CD4-positive, alpha-beta memory T cell (primary cell): ENCODE results near the gene CTAG1B. TPM values are rescaled to one million over a fixed set of nuclear protein-coding genes. Genes with fewer than 3 reads are reported as not detected.

Experiments
- CTCF ChIA-PET: fragments of 350-600 bp; sonication (Branson Sonifier 250); formaldehyde crosslinking; loops from one replicate; lab custom pipeline; 2021; ENCODE audit warnings: inconsistent platforms; ENCODE audit not compliant: partially characterized antibody; lab: Charles Lee
- POLR2A ChIA-PET: fragments of 350-600 bp; sonication (Branson Sonifier 250); formaldehyde crosslinking; loops from one replicate; lab custom pipeline; 2021; ENCODE audit not compliant: partially characterized antibody; lab: Charles Lee
- DNase-seq, 5 donors: peaks; one replicate each; pipeline versions ENCODE4 v3.0.0 to v3.0.0-alpha.2; 2020 to 2022; ENCODE audit warnings: mixed read lengths in 1 of 5
- H3K27ac ChIP-seq: one replicate; pipeline ENCODE4 v1.7.0; 2013; ENCODE audit warnings: low read depth, low read length
- H3K27me3 ChIP-seq: 2 replicates; pipeline ENCODE4 v1.7.0; 2013; ENCODE audit warnings: mild to moderate bottlenecking, low read length, moderate library complexity; ENCODE audit not compliant: insufficient read depth
- H3K36me3 ChIP-seq: 2 replicates; pipeline ENCODE4 v1.7.0; 2013; ENCODE audit warnings: mild to moderate bottlenecking, low read length, moderate library complexity; ENCODE audit not compliant: insufficient read depth
- H3K4me1 ChIP-seq: 2 replicates; pipeline ENCODE4 v1.7.0; 2013; ENCODE audit warnings: mild to moderate bottlenecking, low read length, moderate library complexity; ENCODE audit not compliant: insufficient read depth
- H3K4me3 ChIP-seq, 2 donors: one replicate each; pipeline ENCODE4 v1.7.0; 2013; ENCODE audit warnings: low read length in 2 of 2, mild to moderate bottlenecking in 1 of 2
- H3K9me3 ChIP-seq, 2 donors: one replicate each; pipeline ENCODE4 v1.7.0; 2013; ENCODE audit warnings: low read length in 2 of 2, control low read depth in 1 of 2; ENCODE audit not compliant: control insufficient read depth in 1 of 2
- H3K27ac Mint-ChIP-seq, 7 donors: one replicate each; pipeline ENCODE4 v1.8.0; 2020 to 2021; ENCODE audit warnings: mixed read lengths in 7 of 7, mild to moderate bottlenecking in 6 of 7, inconsistent platforms in 3 of 7, moderate library complexity in 3 of 7
- H3K27me3 Mint-ChIP-seq, 2 donors: one replicate each; pipeline ENCODE4 v1.8.0; 2020 to 2021; ENCODE audit warnings: mixed read lengths in 2 of 2
- H3K36me3 Mint-ChIP-seq, 2 donors: one replicate each; pipeline ENCODE4 v1.8.0; 2020 to 2021; ENCODE audit warnings: mixed read lengths in 2 of 2, inconsistent platforms in 1 of 2, mild to moderate bottlenecking in 1 of 2
- H3K4me1 Mint-ChIP-seq, 4 donors: one replicate each; pipeline ENCODE4 v1.8.0; 2020 to 2021; ENCODE audit warnings: mixed read lengths in 4 of 4, mild to moderate bottlenecking in 1 of 4
- H3K4me3 Mint-ChIP-seq, 8 donors: one replicate each; pipeline ENCODE4 v1.8.0; 2020 to 2021; ENCODE audit warnings: mixed read lengths in 8 of 8, mild to moderate bottlenecking in 7 of 8, moderate library complexity in 6 of 8, inconsistent platforms in 3 of 8
- H3K9me3 Mint-ChIP-seq, 8 donors: one replicate each; pipeline ENCODE4 v1.8.0; 2020 to 2021; ENCODE audit warnings: mixed read lengths in 8 of 8, mild to moderate bottlenecking in 5 of 8, inconsistent platforms in 3 of 8, moderate library complexity in 1 of 8
- intact Hi-C: fragments of 100-400 bp; cut with micrococcal nuclease; formaldehyde crosslinking; loops from one replicate; pipeline ENCODE4 v1.15.1; 2023
- polyA plus RNA-seq, 2 donors: library from polyadenylated mRNA; unstranded; fragments of 300-500 nt; fragmentation: Illumina TruSeq; gene quantifications; one replicate each; pipeline ENCODE4 v1.2.3, GENCODE V29; 2021
- total RNA-seq, 2 experiments: library from RNA; stranded (reverse); gene quantifications; one replicate each; pipeline ENCODE4 v1.2.3, GENCODE V29; 2021

Gene CTAG1B
- total and polyA plus RNA-seq, 4 experiments from 2014 or later: not detected

DNA sequence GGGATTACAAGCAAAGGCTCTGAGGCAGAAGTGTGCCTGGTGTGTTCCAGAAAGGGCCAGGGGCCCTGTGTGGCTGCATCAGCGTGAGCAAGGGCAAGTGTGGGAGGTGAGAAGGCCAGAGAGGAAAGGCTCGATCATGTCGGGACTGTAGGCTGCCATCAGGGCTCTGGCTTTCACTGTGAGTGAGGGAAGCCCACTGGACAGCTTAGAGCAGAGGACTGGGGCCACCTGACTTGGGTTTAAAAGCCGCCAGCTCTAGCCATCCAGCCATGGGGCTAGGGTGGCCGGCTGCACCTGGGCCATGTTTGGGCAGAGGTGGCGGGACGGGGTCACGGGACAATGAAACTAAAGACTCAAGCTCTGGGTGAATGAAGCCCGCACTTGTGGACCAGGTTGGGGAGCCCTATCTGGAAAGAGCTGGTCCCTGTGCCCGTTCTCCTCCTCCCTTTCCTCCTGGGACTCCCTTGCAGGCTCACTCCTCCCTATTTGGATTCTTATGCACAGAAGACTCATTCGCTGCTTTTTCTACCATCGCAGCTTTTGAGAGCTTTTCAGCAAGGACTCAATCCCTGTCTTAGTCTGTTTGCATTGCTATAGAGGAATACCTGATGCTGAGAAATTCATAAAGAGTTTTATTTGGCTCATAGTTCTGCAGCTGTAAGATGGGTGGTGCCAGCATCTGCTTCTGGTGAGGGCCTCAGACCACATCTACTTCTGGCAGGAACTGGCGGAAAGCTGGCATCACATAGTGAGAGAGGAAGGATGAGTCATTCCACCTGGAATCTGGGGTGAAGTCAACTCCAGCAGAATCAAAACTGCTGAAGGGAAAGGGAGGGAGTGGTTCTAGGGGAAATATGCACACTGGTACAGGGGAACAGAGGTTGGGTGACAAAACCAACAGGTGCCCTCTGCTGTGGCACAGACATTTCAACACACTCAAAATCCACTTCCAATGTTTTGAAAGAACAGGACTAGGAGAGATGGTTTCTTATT is 15.3 kb downstream of the CTAG1B start:
- no peak for DNase-seq
- Histone ChIP-seq H3K27me3 (no peaks in the 10 kb centered on the region), H3K4me3 (no peak overlapping the region), H3K27ac (no peak overlapping the region), H3K9me3 (no peaks in the 10 kb centered on the region), H3K4me1 (no peaks in the 10 kb centered on the region), H3K36me3 (no peaks in the 10 kb centered on the region)
- H3K4me1 Mint-ChIP-seq: peaks cover 0 to 5% (median 2%) of the 10 kb centered on the region in 4 donors
- no peaks in the 10 kb centered on the region for H3K36me3 Mint-ChIP-seq
- ChIA-PET CTCF (no interaction called here), POLR2A (interaction anchor here (0.6 kb wide), 1 partner anchor 246 kb away, joined by 3 read pairs; no protein-coding TSS in a partner anchor)
- no peak overlapping the region for H3K4me3 Mint-ChIP-seq
- intact Hi-C loops: no loop called here
- no peaks in the 10 kb centered on the region for H3K9me3 Mint-ChIP-seq
- H3K27ac Mint-ChIP-seq: no peak overlapping the region
- peaks cover 0 to 1% of the 10 kb centered on the region in 2 donors for H3K27me3 Mint-ChIP-seq

DNA sequence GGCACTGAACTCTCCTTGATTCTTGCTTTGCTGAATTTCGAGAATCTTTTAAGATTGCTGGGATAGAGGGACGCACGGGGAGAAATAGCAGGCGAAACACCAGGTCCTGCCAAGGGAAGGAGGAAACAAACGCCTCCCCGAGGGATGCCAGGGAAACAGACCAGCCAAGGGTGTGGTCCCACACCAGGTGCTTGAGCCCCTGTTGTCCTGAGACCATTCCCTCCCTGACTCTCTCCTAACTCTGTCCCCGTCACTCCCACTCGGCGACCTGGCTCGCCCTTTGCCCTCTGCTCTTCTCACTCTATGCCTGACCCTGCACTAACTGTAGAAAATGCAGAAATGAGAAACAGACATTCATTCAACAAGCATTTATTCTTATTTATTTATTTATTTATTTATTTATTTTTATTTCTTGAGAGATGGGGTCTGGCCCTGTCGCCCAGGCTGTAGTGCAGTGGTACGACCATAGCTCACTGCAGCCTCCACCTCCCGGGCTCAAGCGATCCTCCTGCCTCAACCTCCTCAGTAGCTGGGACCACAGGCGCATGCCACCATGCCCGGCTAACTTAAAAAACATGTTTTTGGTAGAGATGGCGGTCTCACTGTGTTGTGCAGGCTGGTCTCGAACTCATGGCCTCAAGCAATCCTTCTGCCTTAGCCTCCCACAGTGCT is 16.2 kb downstream of the CTAG1B start:
- H3K27ac Mint-ChIP-seq: no peak overlapping the region
- peaks cover 0 to 5% (median 2%) of the 10 kb centered on the region in 4 donors for H3K4me1 Mint-ChIP-seq
- H3K36me3 Mint-ChIP-seq: no peaks in the 10 kb centered on the region
- H3K27me3 ChIP-seq: no peaks in the 10 kb centered on the region
- intact Hi-C loops: no loop called here
- H3K9me3 ChIP-seq: no peaks in the 10 kb centered on the region
- H3K9me3 Mint-ChIP-seq: no peaks in the 10 kb centered on the region
- no peak overlapping the region for H3K4me3 ChIP-seq
- ChIA-PET CTCF (no interaction called here), POLR2A (no interaction called here)
- no peaks in the 10 kb centered on the region for H3K4me1 ChIP-seq
- peaks cover 0 to 1% of the 10 kb centered on the region in 2 donors for H3K27me3 Mint-ChIP-seq
- H3K36me3 ChIP-seq: no peaks in the 10 kb centered on the region
- no peak overlapping the region for H3K27ac ChIP-seq
- no peak for DNase-seq
- no peak overlapping the region for H3K4me3 Mint-ChIP-seq

DNA sequence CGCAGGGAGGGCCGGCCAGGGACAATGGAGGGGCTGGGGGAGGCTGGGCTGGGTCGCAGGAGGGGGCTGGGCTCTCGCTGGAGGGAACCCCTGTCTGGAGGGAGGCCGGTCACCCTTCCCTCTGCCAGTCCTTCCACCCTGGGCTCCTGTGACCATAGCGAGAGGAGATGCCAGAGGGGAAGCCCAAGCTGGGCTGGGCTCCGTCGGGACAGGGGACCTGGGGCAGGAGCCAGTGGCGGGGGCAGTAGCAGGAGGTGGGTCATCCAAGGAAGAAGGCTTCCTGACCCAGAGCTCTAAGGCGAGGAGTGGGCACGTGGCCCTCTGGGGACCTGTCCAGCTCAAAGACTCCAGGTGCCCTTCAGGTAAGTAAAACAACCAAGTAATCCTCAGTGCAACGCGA is 16.9 kb downstream of the CTAG1B start:
- no peaks in the 10 kb centered on the region for H3K9me3 ChIP-seq
- no peak for DNase-seq
- intact Hi-C loops: no loop called here
- Mint-ChIP-seq H3K36me3 (no peaks in the 10 kb centered on the region), H3K4me1 (peaks cover 0 to 5% (median 2%) of the 10 kb centered on the region in 4 donors), H3K9me3 (no peaks in the 10 kb centered on the region), H3K4me3 (peak overlapping the region in 1 of 8 donors; percentile 20), H3K27ac (no peak overlapping the region), H3K27me3 (peaks cover 0 to 1% of the 10 kb centered on the region in 2 donors)
- no peak overlapping the region for H3K4me3 ChIP-seq
- no peaks in the 10 kb centered on the region for H3K27me3 ChIP-seq
- H3K27ac ChIP-seq: no peak overlapping the region
- CTCF ChIA-PET: no interaction called here
- POLR2A ChIA-PET: no interaction called here
- H3K4me1 ChIP-seq: no peaks in the 10 kb centered on the region
- H3K36me3 ChIP-seq: no peaks in the 10 kb centered on the region

DNA sequence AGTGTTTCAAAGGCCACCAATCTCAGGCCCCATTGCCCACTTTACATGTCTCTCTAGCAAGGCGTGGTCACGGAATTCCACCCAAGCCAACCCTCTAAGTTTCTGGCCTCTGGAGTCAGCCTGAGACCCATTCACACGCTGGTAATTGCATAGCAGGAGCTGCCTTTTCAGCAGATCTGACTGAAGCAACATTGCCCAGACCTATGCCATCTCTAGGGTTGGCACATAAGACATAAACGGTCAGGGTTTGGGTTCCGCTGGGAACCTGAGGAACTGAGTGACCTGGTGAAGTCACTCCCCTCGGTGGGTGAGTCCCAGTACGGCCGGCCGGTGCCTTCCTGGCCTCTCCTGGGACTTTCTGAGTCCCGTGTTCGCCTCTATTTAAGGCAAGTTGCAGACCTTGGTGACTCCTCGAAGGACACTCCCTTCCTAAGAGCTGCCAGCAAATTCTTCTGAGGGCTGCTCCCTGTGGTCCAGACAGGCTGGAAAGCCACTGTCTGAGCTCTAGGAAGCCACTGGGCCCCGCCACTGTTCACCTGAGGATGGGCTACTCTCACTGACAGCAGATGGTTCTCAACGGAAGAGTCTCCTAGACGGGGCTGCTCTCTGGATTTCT is 18.2 kb downstream of the CTAG1B start:
- Histone ChIP-seq H3K4me3 (no peak overlapping the region), H3K36me3 (no peaks in the 10 kb centered on the region), H3K27me3 (no peaks in the 10 kb centered on the region), H3K4me1 (no peaks in the 10 kb centered on the region), H3K27ac (no peak overlapping the region), H3K9me3 (no peaks in the 10 kb centered on the region)
- POLR2A ChIA-PET: no interaction called here
- peaks cover 0 to 1% of the 10 kb centered on the region in 2 donors for H3K27me3 Mint-ChIP-seq
- intact Hi-C loops: no loop called here
- H3K9me3 Mint-ChIP-seq: no peaks in the 10 kb centered on the region
- DNase-seq: no peak
- peaks cover 0 to 4% (median under 1%) of the 10 kb centered on the region in 4 donors for H3K4me1 Mint-ChIP-seq
- no peak overlapping the region for H3K4me3 Mint-ChIP-seq
- H3K27ac Mint-ChIP-seq: no peak overlapping the region
- CTCF ChIA-PET: no interaction called here
- H3K36me3 Mint-ChIP-seq: no peaks in the 10 kb centered on the region

DNA sequence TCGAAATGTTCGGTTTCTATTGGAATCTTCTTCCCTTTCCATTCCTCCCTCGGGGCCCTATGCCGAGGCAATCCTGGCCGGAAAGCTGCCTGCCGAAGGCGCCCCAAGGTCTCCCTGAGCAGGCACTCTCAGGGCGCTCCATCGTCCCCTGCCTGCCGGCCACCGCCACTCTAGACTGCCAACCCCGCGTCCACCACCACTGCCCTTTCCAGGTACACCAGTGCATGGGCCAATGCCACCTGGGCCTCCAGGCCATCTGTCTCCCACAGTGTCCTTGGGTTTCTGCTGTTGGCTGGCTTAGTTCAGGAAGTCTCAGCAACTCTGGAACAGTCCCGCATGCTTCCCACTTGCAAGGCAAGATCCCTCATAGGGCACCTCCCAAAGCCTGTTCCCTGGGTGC is 19.6 kb downstream of the CTAG1B start:
- peaks cover 0 to 1% of the 10 kb centered on the region in 2 donors for H3K27me3 Mint-ChIP-seq
- Histone ChIP-seq H3K27ac (no peak overlapping the region), H3K4me1 (no peaks in the 10 kb centered on the region), H3K36me3 (no peaks in the 10 kb centered on the region), H3K9me3 (no peaks in the 10 kb centered on the region), H3K27me3 (no peaks in the 10 kb centered on the region), H3K4me3 (no peak overlapping the region)
- intact Hi-C loops: no loop called here
- no peak overlapping the region for H3K4me3 Mint-ChIP-seq
- no peak overlapping the region for H3K27ac Mint-ChIP-seq
- ChIA-PET POLR2A (no interaction called here), CTCF (interaction anchor here (1.0 kb wide), 1 partner anchor 11 kb away, joined by 3 read pairs; no protein-coding TSS in a partner anchor)
- no peaks in the 10 kb centered on the region for H3K36me3 Mint-ChIP-seq
- no peaks in the 10 kb centered on the region for H3K9me3 Mint-ChIP-seq
- DNase-seq: no peak
- H3K4me1 Mint-ChIP-seq: peaks cover 0 to 8% (median 2%) of the 10 kb centered on the region in 4 donors

DNA sequence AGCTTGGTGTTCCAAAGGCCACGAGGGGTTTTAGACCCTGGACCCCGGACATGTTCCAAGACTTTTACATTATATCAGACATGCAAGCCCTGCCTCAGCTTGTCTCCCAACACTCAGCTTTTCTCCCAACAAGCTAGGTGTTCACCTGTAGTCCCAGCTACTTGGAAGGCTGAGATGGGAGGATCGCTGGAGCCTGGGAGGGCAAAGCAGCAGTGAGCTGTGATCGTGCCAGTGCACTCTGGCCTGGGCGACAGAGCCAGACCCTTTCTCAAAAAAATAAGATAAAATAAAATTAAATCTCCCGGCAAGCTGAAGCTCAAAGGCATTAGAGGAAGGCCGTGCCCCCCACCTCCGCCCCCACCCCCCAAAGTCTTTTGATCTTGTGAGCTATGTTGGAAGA is 20.4 kb downstream of the CTAG1B start:
- no peak for DNase-seq

DNA sequence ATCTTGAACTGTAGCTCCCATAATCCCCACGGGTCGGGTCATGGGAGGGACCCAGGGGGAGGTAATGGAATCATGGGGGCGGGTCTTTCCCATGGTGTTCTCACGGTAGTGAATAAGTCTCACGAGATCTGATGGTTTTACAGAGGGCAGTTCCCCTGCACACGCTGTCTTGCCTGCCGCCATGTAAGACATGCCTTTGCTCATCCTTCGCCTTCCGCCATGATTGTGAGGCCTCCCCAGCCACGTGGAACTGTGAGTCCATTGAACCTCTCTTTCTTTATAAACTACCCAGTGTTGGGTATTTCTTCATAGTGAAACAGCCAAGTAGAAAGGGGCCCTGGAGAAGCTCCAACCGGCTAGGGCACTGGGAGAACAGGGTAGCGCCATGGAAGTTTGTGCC is 21.9 kb downstream of the CTAG1B start:
- Histone ChIP-seq H3K4me3 (no peak overlapping the region), H3K9me3 (no peaks in the 10 kb centered on the region), H3K27me3 (no peaks in the 10 kb centered on the region), H3K4me1 (no peaks in the 10 kb centered on the region), H3K36me3 (no peaks in the 10 kb centered on the region), H3K27ac (no peak overlapping the region)
- CTCF ChIA-PET: no interaction called here
- Mint-ChIP-seq H3K4me1 (peaks cover 0 to 8% (median 2%) of the 10 kb centered on the region in 4 donors), H3K36me3 (no peaks in the 10 kb centered on the region), H3K27me3 (no peaks in the 10 kb centered on the region), H3K9me3 (peaks cover 0 to 3% (median 0%) of the 10 kb centered on the region in 8 donors), H3K27ac (no peak overlapping the region), H3K4me3 (no peak overlapping the region)
- POLR2A ChIA-PET: no interaction called here
- no peak for DNase-seq
- intact Hi-C loops: no loop called here

More for the DNA sequence above, 20.4 kb downstream of the CTAG1B start:
- ChIA-PET CTCF (interaction anchor here (1.0 kb wide), 1 partner anchor 11 kb away, joined by 3 read pairs; no protein-coding TSS in a partner anchor), POLR2A (no interaction called here)
- Histone ChIP-seq H3K36me3 (no peaks in the 10 kb centered on the region), H3K4me1 (no peaks in the 10 kb centered on the region), H3K9me3 (no peaks in the 10 kb centered on the region), H3K4me3 (no peak overlapping the region), H3K27ac (no peak overlapping the region), H3K27me3 (no peaks in the 10 kb centered on the region)
- H3K4me3 Mint-ChIP-seq: no peak overlapping the region
- intact Hi-C loops: no loop called here
- no peaks in the 10 kb centered on the region for H3K9me3 Mint-ChIP-seq
- H3K27me3 Mint-ChIP-seq: peaks cover 0 to 1% of the 10 kb centered on the region in 2 donors
- H3K4me1 Mint-ChIP-seq: peaks cover 0 to 8% (median 2%) of the 10 kb centered on the region in 4 donors
- H3K36me3 Mint-ChIP-seq: no peaks in the 10 kb centered on the region
- no peak overlapping the region for H3K27ac Mint-ChIP-seq
